Measurements from ENCODE around the gene TSPAN7. TPM values are rescaled to one million over a fixed set of nuclear protein-coding genes. Genes with fewer than 3 reads are reported as not detected.

TSPAN7 gene
- total and polyA plus RNA-seq, 2 of the 8 experiments (the other 6 are each of a cell fraction or from before 2014, with no cell fraction given): 32.1 to 37.7 TPM

GRCh38 chrX:38651625-38652601 lies 90.6 kb downstream of the TSPAN7 start:
- H3K23me2 ChIP-seq (ENCODE audit: low read depth, low read length): no peaks in the 10 kb centered on the region
- no peak overlapping the region for H2BK120ac ChIP-seq (replicated peaks; ENCODE audit: low read depth, low read length)
- DNase-seq (ENCODE audit: low read depth in 1 of 2, low spot score in 2 of 2) (no peak), FAIRE-seq (no peak)
- H3K4me2 ChIP-seq (ENCODE audit: insufficient read depth in 1 of 2, low read depth in 2 of 2, low read length in 2 of 2): no peak overlapping the region
- no peak overlapping the region for H3K27ac ChIP-seq (ENCODE audit: low read depth, low read length)
- no peak overlapping the region for H2BK20ac ChIP-seq (ENCODE audit: low read length)
- no peaks in the 10 kb centered on the region for H3K27me3 ChIP-seq (replicated peaks in 1 of 4; ENCODE audit: control insufficient read depth in 3 of 4, extremely low read depth in 1 of 4, insufficient read depth in 3 of 4, low read length in 3 of 4)
- H2BK12ac ChIP-seq (ENCODE audit: low read depth, low read length): no peak overlapping the region
- H3K4me1 ChIP-seq (replicated peaks in 1 of 4; ENCODE audit: control insufficient read depth in 3 of 4, insufficient read depth in 4 of 4, low read length in 3 of 4): no peaks in the 10 kb centered on the region
- no peak overlapping the region for H3K4ac ChIP-seq (replicated peaks; ENCODE audit: insufficient read length, low read depth, low read length)
- H3K36me3 ChIP-seq (ENCODE audit: control insufficient read depth in 2 of 4, insufficient read depth in 4 of 4, low read length in 3 of 4): no peaks in the 10 kb centered on the region
- no peak overlapping the region for H3K23ac ChIP-seq (ENCODE audit: insufficient read length)
- no peak overlapping the region for H4K8ac ChIP-seq (ENCODE audit: extremely low read depth, insufficient read depth, low read length)
- 95% methylated on average over 2 of the region's 2 CpGs; no CpG with 5 or more reads in 1 of the 2 experiments for WGBS, 2 experiments (ENCODE audit: extremely low coverage in 1 of 2, insufficient coverage in 1 of 2, insufficient read length in 1 of 2, insufficient replicate concordance in 2 of 2, low coverage in 1 of 2, low lambda C conversion rate in 2 of 2, missing lambda C conversion rate in 1 of 2)
- ChIA-PET POLR2A (ENCODE audit: partially characterized antibody) (no interaction called here), CTCF (ENCODE audit: partially characterized antibody) (interaction anchor here (1.3 kb wide), 1 partner anchor 10 kb away, joined by 4 read pairs; no protein-coding TSS in a partner anchor)
- no peak overlapping the region for H2AK5ac ChIP-seq (ENCODE audit: low read depth, low read length)
- H4K20me1 ChIP-seq (replicated peaks in 1 of 2; ENCODE audit: control insufficient read depth in 1 of 2, insufficient read depth in 2 of 2, low read length in 2 of 2): no peaks in the 10 kb centered on the region
- H3K9ac ChIP-seq (replicated peaks in 1 of 4; ENCODE audit: extremely low read depth in 1 of 4, low read depth in 3 of 4, low read length in 3 of 4): no peak overlapping the region
- H2BK15ac ChIP-seq (ENCODE audit: low read length): no peak overlapping the region
- H3K14ac ChIP-seq (ENCODE audit: insufficient read length): no peak overlapping the region
- H2AFZ ChIP-seq (ENCODE audit: low read length): no peak overlapping the region
- H3K56ac ChIP-seq (replicated peaks; ENCODE audit: insufficient read length, low read depth, low read length): no peak overlapping the region
- no peaks in the 10 kb centered on the region for H3K79me2 ChIP-seq (ENCODE audit: control insufficient read depth in 1 of 2, insufficient read depth in 2 of 2, low read length in 2 of 2)
- H4K5ac ChIP-seq (ENCODE audit: insufficient read length, low read depth, low read length): no peak overlapping the region
- no peak overlapping the region for H3K4me3 ChIP-seq (ENCODE audit: extremely low read depth in 1 of 4, insufficient read depth in 2 of 4, low read depth in 3 of 4, low read length in 4 of 4)
- no peak overlapping the region for H2BK5ac ChIP-seq (ENCODE audit: low read depth, low read length)
- no peaks in the 10 kb centered on the region for H3K9me3 ChIP-seq (ENCODE audit: insufficient read depth in 2 of 2, low read depth in 1 of 2, low read length in 1 of 2)
- no peak overlapping the region for H3K18ac ChIP-seq (ENCODE audit: extremely low read depth, low read length)
- no peak overlapping the region for H4K91ac ChIP-seq (replicated peaks; ENCODE audit: insufficient read length, low read length)
- H3K79me1 ChIP-seq (ENCODE audit: low read depth, low read length): no peaks in the 10 kb centered on the region
- TF ChIP-seq JUND (IDR thresholded peaks at IDR 0.05; ENCODE audit: low read length): no peak
- no peak for TF ChIP-seq E2F6 (IDR thresholded peaks at IDR 0.05)
- TF ChIP-seq KDM1A (IDR thresholded peaks at IDR 0.05; ENCODE audit: borderline replicate concordance, low read length): no peak
- TF ChIP-seq ATF3 (IDR thresholded peaks at IDR 0.05; ENCODE audit: insufficient read depth, low read depth, low read length): no peak
- no peak for TF ChIP-seq POLR2AphosphoS5 (IDR thresholded peaks at IDR 0.05; ENCODE audit: low read depth, low read length)

Measured in H1 (cell line).